Stimulated activated CD8-positive, alpha-beta memory T cell treated with anti-CD3 and anti-CD28 coated beads, Interleukin-15, amount 100 ng/mL, for 4 hours (primary cell): ENCODE results near the gene MLANA.

ENCODE experiments used
- DNase-seq, 2 donors: peaks; one replicate each; pipeline ENCODE4 v3.0.0-alpha.2; 2020; ENCODE audit warnings: low read depth in 2 of 2

The MLANA gene

DNA sequence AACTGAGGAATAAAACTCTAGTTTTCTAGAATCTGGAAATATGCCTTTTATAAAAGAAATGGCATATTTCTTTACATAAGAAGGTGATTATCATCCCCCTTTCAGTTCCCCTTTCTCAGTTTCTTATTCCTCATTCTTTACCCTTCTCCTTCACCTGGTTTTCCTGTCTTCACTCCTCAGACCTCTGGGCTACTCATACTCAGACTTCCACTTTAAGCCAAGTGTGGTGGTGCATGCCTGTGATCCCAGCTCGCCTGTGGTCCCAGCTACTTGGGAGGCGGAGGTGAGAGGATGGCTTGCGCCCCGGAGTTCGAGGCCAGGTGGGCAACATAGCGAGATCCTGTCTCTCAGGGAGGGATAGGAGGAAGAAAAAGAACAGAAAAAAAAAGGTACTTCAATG lies 67.6 kb downstream of the MLANA start:
- no peak for DNase-seq
